Ovary (tissue), 3 donors: ENCODE data around the gene KRT33B.

Experiments
- EP300 ChIP-seq: sonication (generic); formaldehyde crosslinking; IDR thresholded peaks from one replicate; pipeline ENCODE4 v1.6.1; 2017; ENCODE audit warnings: antibody characterized with exemption
- POLR2A ChIP-seq: fragments of 450-650 bp; IDR thresholded peaks from one replicate; pipeline ENCODE4 v1.6.1; 2017; ENCODE audit warnings: antibody characterized with exemption, mild to moderate bottlenecking, moderate library complexity
- TF ChIP-seq, protein P1 (sequence below), 3 donors: fragments of 450-650 bp in 2 of 3; fragments of 200-600 bp in 1 of 3; IDR thresholded peaks; one replicate each; pipeline versions ENCODE4 v1.5.1 to v1.8.0; 2016 to 2022; ENCODE audit warnings: antibody characterized with exemption in 3 of 3, mild to moderate bottlenecking in 1 of 3
- donor health status: DM: no; HTN: no; CAD: no.

DNA sequence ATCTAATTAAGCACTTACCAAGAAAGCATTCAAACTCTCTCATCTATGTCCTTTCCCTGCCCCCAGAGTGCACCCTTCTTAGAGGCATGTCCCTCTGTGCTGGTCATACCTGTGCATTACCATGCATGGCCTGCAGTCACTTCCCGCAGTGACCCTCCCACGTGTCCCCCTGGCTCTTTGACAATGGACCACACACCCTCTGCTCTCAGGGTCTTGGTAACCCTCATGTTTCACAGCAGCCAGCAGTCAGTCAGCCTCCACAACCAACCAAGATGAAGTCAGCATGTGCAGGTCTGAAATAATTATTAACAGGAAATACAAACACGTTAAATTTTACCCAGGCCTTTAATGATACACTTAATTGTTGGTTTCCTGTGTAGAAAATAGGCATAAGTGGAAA, 29.1 kb downstream of the KRT33B start:
- TF ChIP-seq EP300 (no peak), POLR2A (no peak)
- TF ChIP-seq, protein P1, sequence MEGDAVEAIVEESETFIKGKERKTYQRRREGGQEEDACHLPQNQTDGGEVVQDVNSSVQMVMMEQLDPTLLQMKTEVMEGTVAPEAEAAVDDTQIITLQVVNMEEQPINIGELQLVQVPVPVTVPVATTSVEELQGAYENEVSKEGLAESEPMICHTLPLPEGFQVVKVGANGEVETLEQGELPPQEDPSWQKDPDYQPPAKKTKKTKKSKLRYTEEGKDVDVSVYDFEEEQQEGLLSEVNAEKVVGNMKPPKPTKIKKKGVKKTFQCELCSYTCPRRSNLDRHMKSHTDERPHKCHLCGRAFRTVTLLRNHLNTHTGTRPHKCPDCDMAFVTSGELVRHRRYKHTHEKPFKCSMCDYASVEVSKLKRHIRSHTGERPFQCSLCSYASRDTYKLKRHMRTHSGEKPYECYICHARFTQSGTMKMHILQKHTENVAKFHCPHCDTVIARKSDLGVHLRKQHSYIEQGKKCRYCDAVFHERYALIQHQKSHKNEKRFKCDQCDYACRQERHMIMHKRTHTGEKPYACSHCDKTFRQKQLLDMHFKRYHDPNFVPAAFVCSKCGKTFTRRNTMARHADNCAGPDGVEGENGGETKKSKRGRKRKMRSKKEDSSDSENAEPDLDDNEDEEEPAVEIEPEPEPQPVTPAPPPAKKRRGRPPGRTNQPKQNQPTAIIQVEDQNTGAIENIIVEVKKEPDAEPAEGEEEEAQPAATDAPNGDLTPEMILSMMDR (IDR thresholded peaks at IDR 0.05), result no peak
